SH-SY5Y (cell line): ENCODE results near the gene M1AP.

Experiments
- GATA2 ChIP-seq: IDR thresholded peaks from 2 replicates; pipeline ENCODE4 v1.6.1; 2011; ENCODE audit warnings: mild to moderate bottlenecking, low read depth, low read length
- GATA3 ChIP-seq: IDR thresholded peaks from 2 replicates; pipeline ENCODE4 v1.6.1; 2011; ENCODE audit warnings: low read depth, mild to moderate bottlenecking, low read length, moderate library complexity

DNA sequence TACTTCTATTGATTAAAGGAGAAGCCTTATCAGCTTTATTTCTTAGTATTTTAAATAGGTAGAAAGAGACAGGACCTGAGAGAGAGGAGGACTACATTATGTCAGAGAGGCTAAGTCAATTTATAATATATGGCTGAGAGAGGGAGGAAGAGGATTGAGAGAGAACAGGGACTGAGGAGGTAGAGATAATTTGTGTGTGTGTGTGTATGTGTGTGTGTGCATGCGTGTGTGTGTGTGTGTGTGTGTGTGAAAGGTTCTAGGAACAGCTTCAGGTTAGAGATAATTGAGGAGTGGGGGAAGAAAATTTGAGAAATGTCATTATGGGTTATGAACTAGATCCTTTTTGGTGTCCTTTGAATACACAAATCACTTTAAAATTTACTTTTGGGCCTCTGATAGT lies 78.4 kb downstream of the M1AP start:
- no peak for TF ChIP-seq GATA2
- TF ChIP-seq GATA3, result no peak
